ENCODE measurements around the gene PPM1A. TPM values are rescaled to one million over a fixed set of nuclear protein-coding genes. Genes with fewer than 3 reads are reported as not detected.

PPM1A gene
- total and polyA plus RNA-seq, 9 of the 15 experiments (the other 6 are each of a cell fraction or from before 2014, with no cell fraction given) = 5.5 to 23.9 (median 15.2) TPM

GRCh38 chr14:60248697-60249318 lies at the start of gene PPM1A (continued):
- TF ChIP-seq NKRF (IDR thresholded peaks at IDR 0.05; ENCODE audit: borderline replicate concordance) (no peak), RBM34 (IDR thresholded peaks at IDR 0.05; ENCODE audit: borderline replicate concordance, insufficient read depth, low read length) (no peak), RFX1 (IDR thresholded peaks at IDR 0.05) (no peak), ZNF263 (CRISPR knock-in tag; IDR thresholded peaks at IDR 0.05; ENCODE audit: borderline replicate concordance) (no peak), SP1 (CRISPR knock-in tag; IDR thresholded peaks at IDR 0.05) (peak; percentile 30; the same call in 1 of the 2 replicates), NELFE (IDR thresholded peaks at IDR 0.05; ENCODE audit: insufficient read depth, insufficient read length) (no peak), DEAF1 (CRISPR knock-in tag; IDR thresholded peaks at IDR 0.05) (no peak), ARID1B (IDR thresholded peaks at IDR 0.05) (peak; percentile 16; the same call in 1 of the 2 replicates), HNRNPLL (IDR thresholded peaks at IDR 0.05; ENCODE audit: low read depth, low read length, poor library complexity, severe bottlenecking) (peak; percentile 19), CBFA2T2 (conservative IDR thresholded peaks at IDR 0.05) (no peak), ZNF668 (CRISPR knock-in tag; IDR thresholded peaks at IDR 0.05) (no peak), XRCC5 (IDR thresholded peaks at IDR 0.05; ENCODE audit: low read depth, low read length) (no peak), NFRKB (IDR thresholded peaks at IDR 0.05; ENCODE audit: low read depth) (0 out of 2 replicates have a peak, but pooled peaks have one; percentile 58), MTA1 (IDR thresholded peaks at IDR 0.05; ENCODE audit: borderline replicate concordance) (no peak), ESRRA (IDR thresholded peaks at IDR 0.05; ENCODE audit: borderline replicate concordance, low read depth) (peak; percentile 29; the same call in 1 of the 2 replicates), TAF1 (IDR thresholded peaks at IDR 0.05; ENCODE audit: control insufficient read depth, extremely low read depth, insufficient read depth, low read length, severe bottlenecking) (peak; percentile 70), ARHGAP35 (IDR thresholded peaks at IDR 0.05; ENCODE audit: partially characterized antibody) (no peak), KHSRP (IDR thresholded peaks at IDR 0.05) (no peak), NCOR1 (IDR thresholded peaks at IDR 0.05) (peak; percentile 36; the same call in 1 of the 2 replicates), BRF2 (IDR thresholded peaks at IDR 0.05; ENCODE audit: borderline replicate concordance, insufficient read depth, insufficient read length) (no peak), GABPB1 (CRISPR knock-in tag; IDR thresholded peaks at IDR 0.05) (peak; percentile 46; the same call in 1 of the 2 replicates), RBFOX2 (IDR thresholded peaks at IDR 0.05; ENCODE audit: low read depth, low read length) (peak; percentile 90), POLR2A (conservative IDR thresholded peaks at IDR 0.05) (peak; percentile 88), GATAD2B (IDR thresholded peaks at IDR 0.05; ENCODE audit: borderline replicate concordance) (0 out of 2 replicates have a peak, but pooled peaks have one; percentile 22)
- TF ChIP-seq, protein P1, sequence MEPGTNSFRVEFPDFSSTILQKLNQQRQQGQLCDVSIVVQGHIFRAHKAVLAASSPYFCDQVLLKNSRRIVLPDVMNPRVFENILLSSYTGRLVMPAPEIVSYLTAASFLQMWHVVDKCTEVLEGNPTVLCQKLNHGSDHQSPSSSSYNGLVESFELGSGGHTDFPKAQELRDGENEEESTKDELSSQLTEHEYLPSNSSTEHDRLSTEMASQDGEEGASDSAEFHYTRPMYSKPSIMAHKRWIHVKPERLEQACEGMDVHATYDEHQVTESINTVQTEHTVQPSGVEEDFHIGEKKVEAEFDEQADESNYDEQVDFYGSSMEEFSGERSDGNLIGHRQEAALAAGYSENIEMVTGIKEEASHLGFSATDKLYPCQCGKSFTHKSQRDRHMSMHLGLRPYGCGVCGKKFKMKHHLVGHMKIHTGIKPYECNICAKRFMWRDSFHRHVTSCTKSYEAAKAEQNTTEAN (CRISPR knock-in tag; IDR thresholded peaks at IDR 0.05) = no peak

Measured in K562 (cell line).